RWPE1 (cell line): ENCODE data around the gene BCL2L14.
"Not testable (repeated sequence)": the region's sequence is repeated elsewhere in the genome, so short reads cannot be mapped to it uniquely, and the experiment has no call there.

Experiments used
- CTCF ChIA-PET: fragments of 350-600 bp; sonication (Branson Sonifier 250); formaldehyde crosslinking; extraction: SDS; loops from one replicate; lab custom pipeline; 2021; lab: Yijun Ruan, JAX
- POLR2A ChIA-PET: fragments of 400-600 bp; formaldehyde crosslinking; extraction: SDS; loops from one replicate; lab custom pipeline; 2020; ENCODE audit warnings: antibody characterized with exemption; ENCODE audit not compliant: low non-redundant PET; lab: Yijun Ruan, JAX
- DNase-seq: peaks from one replicate; pipeline ENCODE4 v3.0.0; 2012; ENCODE audit warnings: low spot score
- H3K27ac ChIP-seq: fragments of 450-650 bp; 2 replicates; pipeline ENCODE4 v1.5.1; 2017
- CTCF ChIP-seq: fragments of 450-650 bp; conservative IDR thresholded peaks from 2 replicates; pipeline ENCODE4 v1.5.1; 2017; ENCODE audit warnings: low read depth, mild to moderate bottlenecking

BCL2L14 gene

GRCh38 chr12:12128670-12129069 lies 57.9 kb downstream of the BCL2L14 start:
- POLR2A ChIA-PET = no interaction called here
- CTCF ChIA-PET = no interaction called here
- H3K27ac ChIP-seq = no peak overlapping the region
- no peak for DNase-seq
- TF ChIP-seq CTCF = no peak

- ChIA-PET CTCF (no interaction called here), POLR2A (no interaction called here)
- no peak for DNase-seq
- no peak for TF ChIP-seq CTCF
- H3K27ac ChIP-seq = no peak overlapping the region
Measured at GRCh38 chr12:12133259-12133658, 62.5 kb downstream of the BCL2L14 start.

- DNase-seq = no peak
- ChIA-PET CTCF (no interaction called here), POLR2A (no interaction called here)
- TF ChIP-seq CTCF = no peak
- no peak overlapping the region for H3K27ac ChIP-seq
Measured at GRCh38 chr12:12133785-12134184, 63.0 kb downstream of the BCL2L14 start.

- H3K27ac ChIP-seq = no peak overlapping the region
- no peak for DNase-seq
- ChIA-PET CTCF (no interaction called here), POLR2A (no interaction called here)
- TF ChIP-seq CTCF = no peak
Measured at GRCh38 chr12:12138203-12139154, 67.7 kb downstream of the BCL2L14 start.

- CTCF ChIA-PET = interaction anchor here (0.5 kb wide), 1 partner anchor 12 kb away, joined by 4 read pairs; no protein-coding TSS in a partner anchor
Measured at GRCh38 chr12:12141000-12141399, 70.3 kb downstream of the BCL2L14 start.

GRCh38 chr12:12144531-12144930 lies 73.8 kb downstream of the BCL2L14 start:
- DNase-seq, H3K27ac ChIP-seq, POLR2A ChIA-PET: not testable (repeated sequence)
- CTCF ChIA-PET = interaction anchor here (0.6 to 0.8 kb wide), 3 partner anchors 19 to 464 kb away, joined by 3 to 6 read pairs (median 3); no protein-coding TSS in a partner anchor

More at GRCh38 chr12:12141000-12141399, 70.3 kb downstream of the BCL2L14 start:
- POLR2A ChIA-PET = no interaction called here
- H3K27ac ChIP-seq = no peak overlapping the region
- no peak for TF ChIP-seq CTCF
- DNase-seq = no peak

- ChIA-PET CTCF (interaction anchor here (0.7 kb wide), 1 partner anchor 669 kb away, joined by 5 read pairs; no protein-coding TSS in a partner anchor), POLR2A (no interaction called here)
- no peak for TF ChIP-seq CTCF
- H3K27ac ChIP-seq = no peak overlapping the region
- DNase-seq = no peak
Measured at GRCh38 chr12:12147111-12147510, 76.4 kb downstream of the BCL2L14 start.
